Stimulated activated CD8-positive, alpha-beta memory T cell treated with anti-CD3 and anti-CD28 coated beads, Interleukin-7, amount 100 ng/mL, for 4 hours (primary cell): ENCODE results near the gene ALDH1B1.

Experiments
- DNase-seq, 2 donors: peaks; one replicate each; pipeline ENCODE4 v3.0.0-alpha.2; 2020; ENCODE audit warnings: low read depth in 2 of 2

Gene ALDH1B1

GRCh38 chr9:38392235-38393127, at the start of gene ALDH1B1:
Gene ALDH1B1 (plus strand): TSS chr9:38392702. CDS start chr9:38395749, 3,047 bp downstream.
- peak; percentile 2 to 67 for DNase-seq

- DNase-seq: no peak
Observed at GRCh38 chr9:38343037-38343436, 49.5 kb upstream of the ALDH1B1 start.

DNA sequence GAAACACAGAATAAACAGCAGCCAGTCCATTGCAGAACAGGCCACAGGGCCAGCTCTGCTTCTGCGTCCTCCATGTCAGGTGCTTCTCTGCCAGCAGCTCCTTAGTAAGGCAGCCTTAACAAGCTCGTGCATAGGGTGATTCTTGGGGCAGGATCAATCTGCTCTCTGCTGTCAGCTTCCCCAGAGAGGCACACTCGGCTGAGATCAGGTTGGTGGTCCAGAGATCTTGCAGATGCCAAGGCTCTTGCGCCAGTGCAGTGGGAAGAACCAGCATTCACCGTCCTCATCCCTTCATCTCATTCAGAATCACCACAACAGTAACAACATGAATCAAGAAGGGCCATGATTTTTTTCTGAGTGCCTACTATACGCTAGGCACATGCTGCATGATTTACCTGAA, 49.0 kb upstream of the ALDH1B1 start:
- DNase-seq: no peak

DNA sequence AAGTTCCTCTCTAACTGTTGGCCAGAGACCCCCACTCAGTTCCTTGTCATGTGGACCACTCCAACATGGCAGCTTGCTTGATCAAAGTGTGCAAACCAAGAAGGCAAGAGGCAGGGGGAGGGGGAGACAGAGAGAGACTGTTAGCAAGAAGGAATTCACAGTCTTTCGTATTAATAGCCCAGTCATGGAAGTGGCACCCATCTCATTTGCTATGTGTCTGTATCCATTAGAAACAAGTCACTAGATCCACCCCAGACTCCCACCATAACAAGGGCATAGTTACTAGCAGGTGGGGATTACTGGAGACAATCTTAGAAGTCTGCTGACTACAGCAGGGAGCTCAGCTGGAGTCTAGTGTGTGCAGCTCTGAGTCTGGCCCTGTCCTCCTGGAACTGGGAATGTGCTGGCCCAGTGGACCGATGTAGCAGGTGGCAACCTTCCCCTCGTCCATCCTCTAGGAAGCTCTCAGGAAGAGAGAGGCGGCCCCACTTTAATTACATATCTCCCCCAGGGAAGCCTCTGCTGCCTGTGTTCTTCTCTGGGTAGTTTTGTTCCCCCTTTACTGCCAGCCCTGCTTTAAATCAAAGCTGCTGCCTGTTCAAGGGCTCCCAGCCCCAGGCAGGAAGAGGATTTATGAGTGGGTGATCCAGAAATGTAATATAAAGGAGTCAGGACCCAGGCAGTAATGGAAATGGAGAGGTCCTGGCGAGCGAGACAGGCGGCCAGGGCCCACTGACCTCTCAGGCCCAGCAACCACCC, 47.8 kb upstream of the ALDH1B1 start:
- DNase-seq: no peak

DNA sequence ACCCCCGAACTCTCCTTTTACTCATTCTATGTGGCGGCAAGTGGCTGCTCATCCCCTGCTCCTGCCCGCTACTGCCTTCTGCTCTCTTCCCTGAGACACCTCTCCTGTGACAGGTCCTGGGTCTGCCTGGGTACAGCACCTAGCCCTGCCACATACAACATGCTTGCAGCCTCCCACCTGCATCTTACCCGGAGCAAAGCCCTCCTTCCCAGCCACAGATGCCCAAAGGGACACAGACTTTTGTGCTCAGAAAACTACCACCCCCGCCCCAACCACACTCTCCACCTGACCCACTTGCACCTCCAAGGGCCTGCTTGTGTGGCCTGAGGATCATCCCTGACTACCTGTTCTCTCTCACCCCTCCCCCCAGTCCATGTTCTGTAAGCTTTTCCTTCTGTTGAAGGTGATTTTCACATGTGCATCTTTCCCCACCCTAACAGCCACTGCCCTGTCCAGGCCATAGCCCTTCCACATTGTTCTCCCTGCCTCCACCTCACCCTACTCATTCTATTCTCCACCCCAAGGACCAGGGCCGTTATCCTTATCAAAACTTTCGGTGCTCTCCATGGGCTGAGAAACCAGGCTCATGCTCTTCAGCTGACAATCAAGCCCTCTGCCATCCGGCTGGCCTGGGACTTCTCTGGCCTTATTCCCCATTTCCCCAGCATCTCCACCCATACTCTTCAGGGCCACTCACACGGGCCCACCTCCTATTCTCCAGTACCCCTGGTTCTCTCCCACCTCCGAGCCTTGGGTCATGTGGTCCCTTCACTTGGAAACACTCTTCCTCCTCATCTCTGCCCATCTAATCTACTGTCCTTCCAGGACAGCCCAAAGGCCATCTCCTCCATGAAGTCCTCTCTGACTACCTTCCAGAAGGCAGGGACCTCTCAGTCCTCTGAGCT, 46.4 kb upstream of the ALDH1B1 start:
- no peak for DNase-seq

- DNase-seq: no peak
Observed at GRCh38 chr9:38346811-38347210, 45.7 kb upstream of the ALDH1B1 start.

DNA sequence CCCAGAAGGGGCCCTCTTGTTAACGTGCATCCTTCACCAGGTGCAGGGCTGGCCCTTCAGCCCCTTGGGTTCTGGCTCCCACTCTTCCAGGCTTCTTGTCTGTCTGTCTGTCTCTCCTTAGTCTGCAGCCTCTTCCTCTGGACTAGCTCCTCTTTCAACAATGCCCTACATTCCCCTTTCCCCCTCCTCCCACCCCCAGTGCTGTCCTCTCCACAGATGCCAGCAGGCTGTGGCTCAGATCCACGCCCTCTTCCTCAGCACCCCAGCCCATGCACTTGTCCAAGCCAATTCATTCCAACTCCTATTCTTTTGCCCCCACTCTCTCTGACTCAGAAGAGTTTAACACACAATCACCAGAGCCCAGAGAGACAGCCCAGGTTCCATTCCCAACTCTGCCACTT, 45.2 kb upstream of the ALDH1B1 start:
- no peak for DNase-seq

DNA sequence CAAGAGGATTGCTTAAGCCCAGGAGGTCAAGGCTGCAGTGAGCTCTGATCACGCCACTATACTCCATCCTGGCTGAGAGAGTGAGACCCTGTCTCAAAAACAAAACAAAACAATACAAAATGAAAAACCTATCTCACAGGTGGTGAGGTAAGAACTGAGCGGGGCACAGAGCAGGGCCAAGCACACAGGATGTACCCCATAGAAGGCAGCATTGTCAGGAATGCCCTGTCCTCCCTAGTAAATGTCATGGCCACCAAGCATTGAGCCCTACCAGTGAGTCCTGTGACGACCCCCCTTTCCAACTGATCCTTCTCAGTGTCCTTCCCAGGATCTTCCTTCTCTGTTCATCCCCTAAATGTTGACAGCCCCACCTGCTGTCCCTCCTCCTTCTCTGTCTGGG, 44.6 kb upstream of the ALDH1B1 start:
- no peak for DNase-seq

GRCh38 chr9:38350529-38350928, 42.0 kb upstream of the ALDH1B1 start:
- no peak for DNase-seq

DNA sequence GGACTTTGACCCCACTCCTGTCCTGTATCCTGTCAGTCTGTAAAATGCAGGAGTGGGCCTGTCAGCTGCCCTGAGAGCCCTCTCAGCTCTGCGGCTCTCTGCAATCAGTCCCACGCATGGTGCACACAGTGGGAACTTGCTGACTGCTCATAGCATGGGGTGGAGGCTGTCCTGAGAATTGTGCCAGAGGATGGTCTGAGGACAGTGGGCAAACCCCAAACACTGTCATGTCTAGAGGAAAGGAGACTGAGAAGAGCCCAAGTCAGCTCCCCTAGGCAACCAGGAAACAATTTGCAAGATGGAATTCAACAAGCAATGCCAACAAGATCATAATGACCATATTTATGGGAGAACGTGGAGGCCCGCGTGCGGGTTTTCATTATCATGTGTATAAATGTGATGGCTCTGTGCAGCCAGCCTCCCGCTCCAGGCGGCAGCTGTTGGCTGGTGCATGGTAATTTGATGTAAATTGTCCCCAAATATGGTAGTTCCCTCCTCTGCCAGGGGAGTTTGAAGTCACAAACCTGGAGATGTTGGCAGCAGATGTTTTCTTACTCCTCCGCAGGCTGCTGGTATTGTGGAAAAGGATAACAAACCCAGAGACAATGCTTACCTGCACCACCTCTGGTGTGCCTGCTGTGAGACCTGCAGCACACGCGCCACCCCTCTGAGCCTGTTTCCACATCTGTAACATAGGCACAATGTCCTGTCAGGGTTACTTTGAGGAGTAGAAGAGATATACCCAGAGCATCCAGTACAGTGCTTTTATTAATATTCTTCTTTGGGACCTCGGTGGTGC, 39.8 kb upstream of the ALDH1B1 start:
- DNase-seq: no peak

GRCh38 chr9:38355115-38355514, 37.4 kb upstream of the ALDH1B1 start:
- no peak for DNase-seq

- no peak for DNase-seq
Observed at GRCh38 chr9:38355517-38356120, 36.9 kb upstream of the ALDH1B1 start.

GRCh38 chr9:38356851-38357250, 35.7 kb upstream of the ALDH1B1 start:
- no peak for DNase-seq

DNA sequence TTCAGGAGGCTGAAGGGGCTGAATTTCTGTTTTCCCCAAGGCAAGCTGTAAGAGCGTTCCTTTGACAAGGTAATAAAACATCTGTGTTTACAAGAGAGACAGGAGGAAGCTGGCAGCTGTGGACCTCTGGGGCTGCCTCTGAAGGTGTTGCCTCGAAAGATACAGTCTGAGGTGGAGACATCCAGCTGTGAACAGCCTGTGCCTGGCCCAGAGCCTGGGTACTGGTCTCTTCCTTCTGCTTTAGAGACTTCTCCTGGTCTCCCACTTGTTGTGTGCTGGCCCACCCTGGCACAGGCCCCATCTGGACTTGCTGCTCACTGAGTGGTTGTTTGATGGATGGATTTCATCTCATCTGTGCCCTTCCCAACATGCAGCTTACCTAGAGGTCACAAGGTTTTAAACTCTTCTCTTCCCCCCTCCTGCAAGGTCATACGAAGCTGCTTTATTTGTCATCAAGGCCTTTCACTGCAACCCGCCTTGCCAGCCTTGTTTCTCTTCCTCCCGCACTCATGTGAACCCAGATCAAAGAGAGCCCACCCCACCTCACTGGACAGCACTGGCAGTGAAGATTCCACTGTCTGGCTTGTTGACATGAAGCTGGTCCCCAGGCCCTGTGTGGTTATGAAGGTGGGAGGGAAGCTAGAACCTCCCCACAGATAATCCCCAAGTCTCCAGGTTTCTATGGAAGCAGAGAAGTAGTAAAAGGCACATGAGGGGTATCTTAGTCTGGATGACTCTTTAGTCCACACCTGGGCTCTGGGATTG, 35.0 kb upstream of the ALDH1B1 start:
- DNase-seq: no peak

DNA sequence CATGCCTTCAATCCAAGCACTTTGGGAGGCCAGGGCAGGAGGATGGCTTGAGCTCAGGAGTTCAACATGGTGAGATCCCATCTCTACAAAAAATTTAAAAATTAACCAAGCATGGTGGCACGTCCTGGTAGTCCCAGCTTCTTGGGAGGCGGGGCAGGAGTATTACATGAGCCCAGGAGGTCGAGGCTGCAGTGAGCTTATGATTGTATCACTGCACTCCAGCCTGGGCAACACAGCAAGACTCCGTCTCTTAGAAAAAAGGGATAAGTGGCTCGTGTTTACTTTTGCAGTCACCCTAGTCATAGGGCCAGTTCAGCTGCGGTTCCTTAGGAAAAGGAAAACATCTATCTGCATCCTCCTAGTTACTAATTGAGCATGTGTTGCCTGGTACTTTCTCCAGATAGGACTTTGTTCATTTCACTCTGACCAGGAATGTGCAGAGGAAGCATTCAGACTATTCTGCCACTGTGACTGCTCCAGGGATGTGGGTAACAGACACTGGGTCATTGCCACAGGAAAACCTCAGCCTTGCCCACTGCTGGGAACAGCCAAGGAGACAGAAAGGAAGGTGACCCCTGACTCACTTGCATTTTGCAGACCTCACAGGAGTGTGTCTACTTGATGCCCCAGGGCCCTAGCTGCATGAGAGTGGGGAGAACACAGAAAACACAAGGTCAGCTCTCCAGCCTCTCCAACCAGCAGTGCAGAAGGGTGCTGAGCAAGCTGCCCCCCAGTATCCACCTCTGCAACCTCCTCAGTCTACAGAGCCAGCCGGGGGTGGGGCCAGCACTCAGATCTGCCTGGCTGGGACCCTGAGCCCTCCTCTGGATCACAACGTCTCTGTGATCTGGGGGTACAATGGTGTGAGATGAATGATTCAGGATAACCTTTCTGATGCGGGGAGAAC, 33.9 kb upstream of the ALDH1B1 start:
- no peak for DNase-seq

DNA sequence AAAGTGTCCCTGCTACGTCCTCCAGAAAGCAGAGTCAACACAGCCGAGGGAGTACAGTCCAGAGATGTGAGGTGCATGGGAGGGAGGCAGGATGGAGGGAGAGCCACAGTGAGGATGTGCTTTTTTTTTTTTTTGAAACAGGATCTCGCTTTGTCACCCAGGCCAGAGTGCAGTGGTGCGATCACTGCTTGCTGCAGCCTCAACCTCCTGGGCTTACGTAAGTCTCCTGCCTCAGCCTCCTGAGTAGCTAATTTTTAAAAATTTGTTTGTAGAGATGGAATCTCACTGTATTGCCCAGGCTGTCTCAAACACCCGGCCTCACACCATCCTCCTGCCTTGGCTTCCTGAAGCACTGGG, 33.2 kb upstream of the ALDH1B1 start:
- DNase-seq: no peak

DNA sequence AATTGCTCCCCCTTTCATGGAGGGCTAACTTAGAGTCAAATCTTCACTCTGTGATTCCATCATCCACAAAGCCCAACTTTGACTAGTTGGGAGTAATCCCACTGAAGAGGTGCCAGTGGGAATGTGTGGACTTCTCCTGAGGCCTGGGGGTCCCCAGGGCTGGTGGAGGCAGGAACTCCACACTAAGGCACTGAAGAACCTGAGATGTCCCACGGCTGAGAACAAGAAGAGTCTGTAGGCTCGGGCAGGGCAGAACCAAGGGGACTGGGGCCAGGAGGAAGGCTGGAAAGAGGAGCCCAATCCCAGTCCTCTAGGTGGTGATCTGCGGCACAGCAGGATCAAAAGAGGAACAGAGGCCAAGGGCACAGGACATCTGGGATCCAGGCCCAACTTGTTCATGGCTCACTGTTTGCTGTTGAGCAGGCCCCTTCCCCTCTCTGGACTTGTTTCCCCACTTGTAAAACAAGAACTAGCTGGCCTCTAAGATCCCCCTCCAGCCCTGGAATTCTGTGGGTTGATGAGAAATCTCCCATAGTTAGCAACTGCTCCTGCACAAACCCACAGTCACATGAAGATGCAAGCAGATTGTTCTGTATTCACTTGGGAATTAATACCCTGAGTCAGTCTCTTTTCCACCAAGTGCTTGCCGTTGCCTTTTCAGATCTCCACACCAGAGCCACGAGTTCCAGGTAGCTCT, 32.7 kb upstream of the ALDH1B1 start:
- no peak for DNase-seq

DNA sequence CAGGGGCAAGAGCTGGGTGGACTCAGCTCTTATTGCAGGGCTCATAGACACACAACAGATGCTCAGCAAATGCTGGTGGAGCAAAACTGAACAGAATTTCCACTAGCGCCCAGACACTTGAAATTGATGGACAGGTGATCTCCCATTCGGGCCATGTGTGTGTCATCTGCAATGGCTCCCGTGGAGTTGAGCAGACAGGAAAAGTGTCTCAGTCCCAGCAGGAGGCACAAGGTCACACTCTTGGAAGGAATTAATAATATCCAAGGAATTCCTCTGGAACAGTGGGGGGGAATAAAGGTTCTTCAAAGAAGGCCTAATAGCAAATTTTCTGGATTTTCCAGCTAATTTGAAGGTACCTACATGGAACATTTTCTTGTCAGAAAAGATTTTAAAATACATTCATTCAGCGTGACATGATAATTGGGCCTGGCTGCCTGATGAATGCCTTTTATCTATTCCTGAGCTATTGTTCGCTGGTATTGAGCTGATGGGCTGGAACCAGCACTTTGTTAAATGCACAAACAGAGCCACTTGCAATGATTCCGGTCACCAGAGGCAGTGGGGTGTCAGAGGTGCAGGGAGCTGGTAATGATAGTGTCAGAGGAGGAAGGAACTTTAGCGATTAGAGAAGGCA, 31.5 kb upstream of the ALDH1B1 start:
- DNase-seq: no peak
